Hepatocyte (in vitro differentiated cells): ENCODE results near the gene PPP1R13L. TPM values are rescaled to one million over a fixed set of nuclear protein-coding genes. Genes with fewer than 3 reads are reported as not detected.
A peak's percentile ranks its signal among the peaks of the same experiment; 100 is the strongest.

Experiments
- DNase-seq: peaks from one replicate; pipeline ENCODE4 v3.0.0-alpha.2; 2016; ENCODE audit warnings: low spot score
- H2AFZ ChIP-seq: fragments of 200-600 bp; sonication (generic); 2 replicates; pipeline ENCODE4 v1.6.0; 2016; ENCODE audit warnings: antibody characterized with exemption, mild to moderate bottlenecking
- H3K27ac ChIP-seq: fragments of 200-600 bp; sonication (generic); 2 replicates; pipeline ENCODE4 v1.5.1; 2016; ENCODE audit warnings: mild to moderate bottlenecking
- H3K27me3 ChIP-seq: fragments of 200-600 bp; sonication (generic); 2 replicates; pipeline ENCODE4 v1.6.1; 2016
- H3K36me3 ChIP-seq: fragments of 200-600 bp; sonication (generic); replicated peaks from 2 replicates; pipeline ENCODE4 v1.5.1; 2016; ENCODE audit warnings: low read depth; ENCODE audit not compliant: insufficient read depth
- H3K4me1 ChIP-seq: fragments of 200-600 bp; sonication (generic); 2 replicates; pipeline ENCODE4 v1.5.1; 2016; ENCODE audit warnings: mild to moderate bottlenecking, moderate library complexity; ENCODE audit not compliant: insufficient read depth
- H3K4me2 ChIP-seq: fragments of 200-600 bp; sonication (generic); 2 replicates; pipeline ENCODE4 v1.6.0; 2016
- H3K4me3 ChIP-seq: fragments of 200-600 bp; sonication (generic); 2 replicates; pipeline ENCODE4 v1.5.1; 2016; ENCODE audit warnings: mild to moderate bottlenecking
- H3K79me2 ChIP-seq: fragments of 200-600 bp; sonication (generic); 2 replicates; pipeline ENCODE4 v1.6.0; 2017; ENCODE audit warnings: mild to moderate bottlenecking
- H3K9me2 ChIP-seq: fragments of 200-600 bp; sonication (generic); replicated peaks from 2 replicates; pipeline ENCODE4 v1.6.0; 2017; ENCODE audit warnings: mild to moderate bottlenecking; ENCODE audit not compliant: insufficient read depth
- H3K9me3 ChIP-seq: fragments of 200-600 bp; sonication (generic); 2 replicates; pipeline ENCODE4 v1.5.1; 2016; ENCODE audit warnings: low read depth, mild to moderate bottlenecking
- H4K20me1 ChIP-seq: fragments of 200-600 bp; sonication (generic); 2 replicates; pipeline ENCODE4 v1.6.0; 2016; ENCODE audit warnings: mild to moderate bottlenecking; ENCODE audit not compliant: insufficient read depth, poor library complexity, severe bottlenecking
- EZH2 ChIP-seq: fragments of 200-600 bp; sonication (generic); IDR thresholded peaks from 2 replicates; pipeline ENCODE4 v1.6.1; 2016; ENCODE audit warnings: antibody characterized with exemption, mild to moderate bottlenecking, borderline replicate concordance
- EZH2phosphoT487 ChIP-seq: fragments of 200-600 bp; sonication (generic); IDR thresholded peaks from one replicate; pipeline ENCODE4 v1.6.1; 2018; ENCODE audit warnings: antibody characterized with exemption, mild to moderate bottlenecking, low read depth, moderate library complexity; ENCODE audit not compliant: unreplicated experiment, severe bottlenecking
- WGBS: methylation state at CpG from one replicate; pipeline ENCODE4 v1.1.6; 2016; ENCODE audit warnings: low lambda C conversion rate; ENCODE audit errors: missing lambda C conversion rate; 5-methylcytosine and 5-hydroxymethylcytosine counted together
- polyA plus RNA-seq: library from polyadenylated mRNA; unstranded; fragments of >200 nt; fragmentation: Nextera tagmentation; extraction: Ambion mirVana; gene quantifications from 2 replicates; pipeline ENCODE4 v1.2.1, GENCODE V29; 2016
- total RNA-seq: library from RNA; depleted of rRNA; stranded (reverse); fragments of >200 nt; gene quantifications from 2 replicates; pipeline ENCODE4 v1.2.3, GENCODE V29; 2014
- TF ChIP-seq, protein P1 (sequence below): fragments of 200-600 bp; sonication (generic); IDR thresholded peaks from 2 replicates; pipeline ENCODE4 v1.5.1; 2016; ENCODE audit warnings: antibody characterized with exemption, mild to moderate bottlenecking; ENCODE audit not compliant: poor library complexity

PPP1R13L gene
- total and polyA plus RNA-seq, 2 experiments from 2014 or later, result 8.7 to 14.8 TPM

DNA sequence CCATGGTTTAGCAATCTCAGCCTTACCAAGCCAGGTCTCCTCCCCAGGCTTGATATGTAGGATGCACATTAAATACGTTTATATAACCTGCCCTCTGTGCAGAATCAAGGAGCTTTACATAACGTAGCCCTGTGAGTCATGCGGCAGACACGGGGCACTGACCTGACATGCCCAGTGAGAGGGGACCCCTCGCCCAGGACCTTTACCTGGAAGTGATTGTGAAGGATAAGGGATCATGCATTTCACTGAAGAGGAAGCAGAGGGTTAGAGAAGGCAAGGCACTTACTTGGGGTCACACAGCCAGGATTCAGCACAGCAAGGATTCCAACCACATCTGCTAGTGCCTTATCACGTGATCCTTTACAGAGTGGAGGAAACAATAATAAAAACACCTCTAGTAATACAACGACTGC lies 44.0 kb upstream of the PPP1R13L start:
- TF ChIP-seq EZH2phosphoT487 (no peak), EZH2 (no peak)
- TF ChIP-seq, protein P1, sequence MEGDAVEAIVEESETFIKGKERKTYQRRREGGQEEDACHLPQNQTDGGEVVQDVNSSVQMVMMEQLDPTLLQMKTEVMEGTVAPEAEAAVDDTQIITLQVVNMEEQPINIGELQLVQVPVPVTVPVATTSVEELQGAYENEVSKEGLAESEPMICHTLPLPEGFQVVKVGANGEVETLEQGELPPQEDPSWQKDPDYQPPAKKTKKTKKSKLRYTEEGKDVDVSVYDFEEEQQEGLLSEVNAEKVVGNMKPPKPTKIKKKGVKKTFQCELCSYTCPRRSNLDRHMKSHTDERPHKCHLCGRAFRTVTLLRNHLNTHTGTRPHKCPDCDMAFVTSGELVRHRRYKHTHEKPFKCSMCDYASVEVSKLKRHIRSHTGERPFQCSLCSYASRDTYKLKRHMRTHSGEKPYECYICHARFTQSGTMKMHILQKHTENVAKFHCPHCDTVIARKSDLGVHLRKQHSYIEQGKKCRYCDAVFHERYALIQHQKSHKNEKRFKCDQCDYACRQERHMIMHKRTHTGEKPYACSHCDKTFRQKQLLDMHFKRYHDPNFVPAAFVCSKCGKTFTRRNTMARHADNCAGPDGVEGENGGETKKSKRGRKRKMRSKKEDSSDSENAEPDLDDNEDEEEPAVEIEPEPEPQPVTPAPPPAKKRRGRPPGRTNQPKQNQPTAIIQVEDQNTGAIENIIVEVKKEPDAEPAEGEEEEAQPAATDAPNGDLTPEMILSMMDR, result no peak
- no peak overlapping the region for H2AFZ ChIP-seq
- no peak overlapping the region for H3K4me2 ChIP-seq
- DNase-seq, result no peak
- H3K27ac ChIP-seq, result no peak overlapping the region
- H3K4me3 ChIP-seq, result no peak overlapping the region
- 56% methylated on average over 7 of the region's 7 CpGs for WGBS
- H3K9me3 ChIP-seq, result no peaks in the 10 kb centered on the region
- H4K20me1 ChIP-seq, result no peaks in the 10 kb centered on the region
- H3K9me2 ChIP-seq, result no peaks in the 10 kb centered on the region
- H3K27me3 ChIP-seq, result no peaks in the 10 kb centered on the region
- H3K4me1 ChIP-seq, result peaks cover 10% of the 10 kb centered on the region
- H3K36me3 ChIP-seq, result no peaks in the 10 kb centered on the region
- no peaks in the 10 kb centered on the region for H3K79me2 ChIP-seq

DNA sequence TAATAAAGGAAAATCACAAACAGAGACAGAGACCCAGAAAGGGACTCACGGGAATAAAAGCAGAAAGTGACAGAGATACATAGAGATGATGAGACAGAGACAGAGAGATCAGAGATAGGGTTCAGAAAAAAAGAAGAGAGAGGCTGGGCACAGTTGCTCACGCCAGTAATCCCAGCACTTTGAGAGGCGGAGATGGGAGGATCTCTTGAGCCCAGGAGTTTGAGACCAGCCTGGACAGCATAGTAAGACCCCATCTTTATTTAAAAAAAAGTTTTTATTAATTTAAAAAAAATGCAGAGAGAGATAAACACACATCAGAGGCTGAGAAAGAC lies 43.5 kb upstream of the PPP1R13L start:
- TF ChIP-seq EZH2phosphoT487 (no peak), EZH2 (no peak)
- TF ChIP-seq, protein P1, result no peak
- no peak for DNase-seq
- Histone ChIP-seq H3K9me3 (no peaks in the 10 kb centered on the region), H3K27me3 (no peaks in the 10 kb centered on the region), H3K9me2 (no peaks in the 10 kb centered on the region), H3K4me3 (no peak overlapping the region), H3K4me1 (peaks cover 13% of the 10 kb centered on the region), H4K20me1 (no peaks in the 10 kb centered on the region), H3K4me2 (no peak overlapping the region), H2AFZ (no peak overlapping the region), H3K36me3 (no peaks in the 10 kb centered on the region), H3K27ac (peak overlapping the region; percentile 72), H3K79me2 (no peaks in the 10 kb centered on the region)
- WGBS, result 95% methylated on average over 3 of the region's 3 CpGs

DNA sequence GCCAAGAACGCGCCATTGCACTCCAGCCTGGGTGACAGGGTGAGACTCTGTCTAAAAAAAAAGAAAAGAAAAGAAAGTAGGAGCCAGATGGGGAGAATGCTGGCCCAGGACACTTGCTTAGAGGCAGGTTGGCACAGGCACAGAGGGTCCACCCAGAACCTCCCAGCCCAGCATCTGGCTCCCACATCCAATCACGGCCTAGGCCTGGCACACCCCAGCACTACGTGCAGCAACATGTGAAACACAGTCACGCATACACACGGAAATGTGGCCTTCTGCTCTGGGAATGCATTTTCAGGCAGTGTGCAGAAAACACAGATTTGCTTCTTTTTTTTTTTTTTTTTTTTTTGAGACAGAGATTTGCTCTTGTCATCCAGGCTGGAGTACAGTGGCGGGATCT lies 42.1 kb upstream of the PPP1R13L start:
- Histone ChIP-seq H3K36me3 (no peaks in the 10 kb centered on the region), H3K9me3 (no peaks in the 10 kb centered on the region), H2AFZ (no peak overlapping the region), H3K79me2 (no peaks in the 10 kb centered on the region), H3K4me1 (peaks cover 16% of the 10 kb centered on the region), H3K4me3 (no peak overlapping the region), H3K9me2 (no peaks in the 10 kb centered on the region), H3K27ac (peak overlapping the region; percentile 72), H4K20me1 (no peaks in the 10 kb centered on the region), H3K4me2 (no peak overlapping the region), H3K27me3 (no peaks in the 10 kb centered on the region)
- TF ChIP-seq EZH2phosphoT487 (no peak), EZH2 (no peak)
- TF ChIP-seq, protein P1, result no peak
- WGBS, result 86% methylated on average over 7 of the region's 7 CpGs
- peak; percentile 10 for DNase-seq

DNA sequence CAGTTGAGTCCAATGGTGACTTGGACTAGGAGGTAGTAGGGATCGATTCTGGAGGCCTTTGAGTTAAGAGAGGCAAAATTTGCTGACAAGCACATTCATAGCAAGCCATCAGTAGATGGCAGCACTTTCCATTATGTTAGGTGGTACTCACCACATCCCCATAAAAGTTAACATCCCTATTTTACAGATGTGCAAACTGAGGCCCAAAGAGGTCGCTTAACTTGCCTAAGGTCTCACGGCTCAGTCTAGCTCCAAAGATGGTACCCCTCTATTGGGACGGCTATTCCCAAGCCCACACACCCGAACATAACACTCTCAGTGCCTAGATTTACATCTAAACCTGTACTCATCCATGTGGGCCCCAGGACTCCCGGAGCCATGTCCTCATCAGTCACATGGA lies 41.4 kb upstream of the PPP1R13L start:
- H3K4me1 ChIP-seq, result peaks cover 16% of the 10 kb centered on the region
- no peaks in the 10 kb centered on the region for H3K79me2 ChIP-seq
- no peaks in the 10 kb centered on the region for H3K9me3 ChIP-seq

More for the DNA sequence above, 41.4 kb upstream of the PPP1R13L start:
- Histone ChIP-seq H3K27me3 (no peaks in the 10 kb centered on the region), H3K9me2 (no peaks in the 10 kb centered on the region), H3K4me3 (no peak overlapping the region), H3K27ac (no peak overlapping the region), H4K20me1 (no peaks in the 10 kb centered on the region), H3K36me3 (no peaks in the 10 kb centered on the region), H2AFZ (no peak overlapping the region), H3K4me2 (no peak overlapping the region)
- 84% methylated on average over 6 of the region's 6 CpGs for WGBS
- DNase-seq, result peak; percentile 41
- no peak for TF ChIP-seq EZH2
- TF ChIP-seq EZH2phosphoT487, result no peak
- TF ChIP-seq, protein P1, result peak; percentile 21
